Vagina (tissue), 2 donors: ENCODE data around the gene CYP19A1.

Experiments
- POLR2A ChIP-seq, 2 donors: fragments of 450-650 bp; IDR thresholded peaks; one replicate each; pipeline ENCODE4 v1.6.1; 2017; ENCODE audit warnings: antibody characterized with exemption in 2 of 2, mild to moderate bottlenecking in 2 of 2, moderate library complexity in 2 of 2
- POLR2AphosphoS5 ChIP-seq, 2 donors: sonication (generic); formaldehyde crosslinking; IDR thresholded peaks; one replicate each; pipeline ENCODE4 v1.9.0; 2017; ENCODE audit warnings: antibody characterized with exemption in 2 of 2, mild to moderate bottlenecking in 2 of 2, low read depth in 1 of 2; ENCODE audit not compliant: insufficient read depth in 1 of 2

GRCh38 chr15:51349156-51349844 is 10.9 kb upstream of the CYP19A1 start:
- TF ChIP-seq POLR2A (IDR thresholded peaks at IDR 0.05) (no peak), POLR2AphosphoS5 (IDR thresholded peaks at IDR 0.05; ENCODE audit: insufficient read depth in 1 of 2, low read depth in 1 of 2) (no peak)
